ENCODE data around the gene IL16.

DNA sequence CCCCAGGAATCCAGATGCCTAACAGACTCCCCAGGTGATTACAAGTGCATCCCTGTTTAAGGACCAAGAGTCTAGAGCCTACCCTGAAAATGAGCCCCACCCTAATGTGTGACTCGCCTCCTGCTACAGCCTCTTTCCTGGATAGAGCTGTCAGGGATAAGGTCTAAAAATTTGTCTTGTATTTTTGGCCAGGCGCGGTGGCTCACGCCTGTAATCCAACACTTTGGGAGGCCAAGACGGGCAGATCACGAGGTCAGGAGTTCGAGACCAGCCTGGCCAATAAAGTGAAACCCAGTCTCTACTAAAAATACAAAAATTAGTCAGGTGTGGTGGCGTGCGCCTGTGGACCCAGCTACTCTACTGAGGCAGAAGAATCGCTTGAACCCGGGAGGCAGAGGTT is 166.1 kb downstream of the IL16 start:
- no peak for TF ChIP-seq CTCF (conservative IDR thresholded peaks at IDR 0.05; ENCODE audit: low read length)
- no peak for TF ChIP-seq EZH2phosphoT487 (IDR thresholded peaks at IDR 0.05; ENCODE audit: borderline replicate concordance, low read depth, low read length)

All from OCI-LY7 (cell line).